Measurements from ENCODE around the gene ATG4B. TPM values are rescaled to one million over a fixed set of nuclear protein-coding genes. Genes with fewer than 3 reads are reported as not detected.

Gene ATG4B
- total RNA-seq, 2 donors from 2014 or later = 126 to 166 TPM

- H3K4me1 ChIP-seq (ENCODE audit: control insufficient read depth, insufficient read depth, low read length) = no peaks in the 10 kb centered on the region
- H3K9ac ChIP-seq (ENCODE audit: extremely low read depth, low read length, poor library complexity, severe bottlenecking) = no peak overlapping the region
- no peak overlapping the region for H3K27ac ChIP-seq (ENCODE audit: low read depth, low read length)
- no peak for TF ChIP-seq CTCF (conservative IDR thresholded peaks at IDR 0.05)
- H3K36me3 Mint-ChIP-seq (ENCODE audit: low read depth) = peaks cover 28% of the 10 kb centered on the region
- H3K4me3 ChIP-seq (ENCODE audit: low read length) = no peak overlapping the region
- no peaks in the 10 kb centered on the region for H3K27me3 Mint-ChIP-seq (ENCODE audit: insufficient read depth)
- WGBS, 2 experiments (ENCODE audit: insufficient coverage in 1 of 2, insufficient read length in 1 of 2) = 96 to 99% methylated on average over 33 to 39 of the region's 39 CpGs
- no peak for DNase-seq
- no peak overlapping the region for H3K4me3 Mint-ChIP-seq
- no peaks in the 10 kb centered on the region for H3K27me3 ChIP-seq (ENCODE audit: control insufficient read depth, insufficient read depth, low read length, poor library complexity, severe bottlenecking)
- H3K36me3 ChIP-seq (ENCODE audit: control insufficient read depth, insufficient read depth, low read length) = peaks cover 47% of the 10 kb centered on the region
- no peak overlapping the region for H3K27ac Mint-ChIP-seq
- H3K4me1 Mint-ChIP-seq = peaks cover 6% of the 10 kb centered on the region
- no peaks in the 10 kb centered on the region for H3K9me3 ChIP-seq (ENCODE audit: control insufficient read depth, low read length)
- H3K9me3 Mint-ChIP-seq = no peaks in the 10 kb centered on the region
Observed at GRCh38 chr2:241632478-241633325, 4.8 kb upstream of the ATG4B start.

DNA sequence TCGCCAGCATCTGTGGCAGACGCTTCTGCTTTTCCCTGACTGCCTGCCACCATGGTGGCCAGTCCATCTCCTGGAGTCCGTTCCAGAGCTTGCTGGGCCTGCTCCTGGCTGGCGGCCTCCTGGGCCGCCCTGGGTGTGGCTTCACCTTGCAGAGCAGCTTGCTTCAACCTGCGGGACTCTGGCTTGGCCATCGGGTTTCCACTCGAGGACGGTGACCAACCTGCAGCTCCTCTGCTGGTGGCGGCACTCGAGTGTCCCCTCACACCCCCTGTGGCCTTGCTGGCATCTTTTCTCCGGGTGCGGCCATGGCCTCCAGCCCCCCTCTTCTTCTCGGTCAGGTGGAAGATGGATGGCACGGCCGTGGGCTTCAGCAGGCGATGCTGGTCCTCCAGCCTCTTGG is 3.9 kb upstream of the ATG4B start:
- no peak overlapping the region for H3K27ac Mint-ChIP-seq
- Histone ChIP-seq H3K36me3 (ENCODE audit: control insufficient read depth, insufficient read depth, low read length) (peaks cover 47% of the 10 kb centered on the region), H3K9me3 (ENCODE audit: control insufficient read depth, low read length) (no peaks in the 10 kb centered on the region), H3K4me3 (ENCODE audit: low read length) (no peak overlapping the region), H3K27ac (ENCODE audit: low read depth, low read length) (no peak overlapping the region), H3K27me3 (ENCODE audit: control insufficient read depth, insufficient read depth, low read length, poor library complexity, severe bottlenecking) (no peaks in the 10 kb centered on the region), H3K9ac (ENCODE audit: extremely low read depth, low read length, poor library complexity, severe bottlenecking) (no peak overlapping the region), H3K4me1 (ENCODE audit: control insufficient read depth, insufficient read depth, low read length) (no peaks in the 10 kb centered on the region)
- no peak for DNase-seq
- H3K27me3 Mint-ChIP-seq (ENCODE audit: insufficient read depth) = no peaks in the 10 kb centered on the region
- no peak for TF ChIP-seq CTCF (conservative IDR thresholded peaks at IDR 0.05)
- H3K4me1 Mint-ChIP-seq = peaks cover 11% of the 10 kb centered on the region
- H3K4me3 Mint-ChIP-seq = no peak overlapping the region
- WGBS, 2 experiments (ENCODE audit: insufficient coverage in 1 of 2, insufficient read length in 1 of 2) = 93% methylated on average over 3 to 17 of the region's 17 CpGs
- peaks cover 22% of the 10 kb centered on the region for H3K36me3 Mint-ChIP-seq (ENCODE audit: low read depth)
- no peaks in the 10 kb centered on the region for H3K9me3 Mint-ChIP-seq

DNA sequence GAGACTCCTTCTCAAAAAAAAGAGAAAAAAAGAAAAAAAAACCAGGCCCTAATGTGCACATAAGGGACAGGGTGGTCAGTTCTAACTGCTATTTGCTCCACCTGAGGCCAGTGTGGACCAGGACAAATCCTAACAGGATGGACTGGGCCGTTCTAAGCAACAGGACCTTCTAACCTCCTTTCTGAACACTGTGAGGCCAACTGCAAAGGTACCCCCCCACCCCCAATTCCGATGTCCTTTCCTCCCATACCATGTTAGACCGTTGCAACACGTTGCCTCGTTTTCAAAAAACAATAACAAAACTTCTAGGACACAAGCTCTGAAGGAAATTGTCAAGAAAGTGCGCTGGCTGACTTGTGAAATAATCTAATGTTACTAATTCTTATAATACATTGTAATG is 1.7 kb upstream of the ATG4B start:
- Mint-ChIP-seq H3K27me3 (ENCODE audit: insufficient read depth) (no peaks in the 10 kb centered on the region), H3K36me3 (ENCODE audit: low read depth) (peaks cover 38% of the 10 kb centered on the region), H3K9me3 (peaks cover 6% of the 10 kb centered on the region), H3K4me1 (peaks cover 21% of the 10 kb centered on the region), H3K4me3 (peak overlapping the region; percentile 77), H3K27ac (peak overlapping the region; percentile 74)
- H3K9me3 ChIP-seq (ENCODE audit: control insufficient read depth, low read length) = peaks cover 15% of the 10 kb centered on the region
- H3K4me1 ChIP-seq (ENCODE audit: control insufficient read depth, insufficient read depth, low read length) = no peaks in the 10 kb centered on the region
- DNase-seq = no peak
- no peak overlapping the region for H3K27ac ChIP-seq (ENCODE audit: low read depth, low read length)
- no peaks in the 10 kb centered on the region for H3K27me3 ChIP-seq (ENCODE audit: control insufficient read depth, insufficient read depth, low read length, poor library complexity, severe bottlenecking)
- peak overlapping the region; percentile 76 for H3K9ac ChIP-seq (ENCODE audit: extremely low read depth, low read length, poor library complexity, severe bottlenecking)
- peaks cover 53% of the 10 kb centered on the region for H3K36me3 ChIP-seq (ENCODE audit: control insufficient read depth, insufficient read depth, low read length)
- H3K4me3 ChIP-seq (ENCODE audit: low read length) = peak overlapping the region; percentile 95
- 28% methylated on average over 5 of the region's 6 CpGs; no CpG with 5 or more reads in 1 of the 2 experiments for WGBS, 2 experiments (ENCODE audit: insufficient coverage in 1 of 2, insufficient read length in 1 of 2)
- TF ChIP-seq CTCF (conservative IDR thresholded peaks at IDR 0.05) = no peak
